ENCODE data around the gene CAB39. TPM values are rescaled to one million over a fixed set of nuclear protein-coding genes. Genes with fewer than 3 reads are reported as not detected.
A peak's percentile ranks its signal among the peaks of the same experiment; 100 is the strongest.

The CAB39 gene
- total RNA-seq, 1 donor from 2014 or later: 78.9 TPM

- H3K27me3 ChIP-seq: no peaks in the 10 kb centered on the region
- peaks cover 24% of the 10 kb centered on the region for H3K4me1 ChIP-seq
- no peak for TF ChIP-seq CTCF (IDR thresholded peaks at IDR 0.05)
- no peak overlapping the region for H3K4me3 ChIP-seq
- peaks cover 7% of the 10 kb centered on the region for H3K9me3 ChIP-seq
- intact Hi-C loops (cut with DNase I): no loop called here
- no peak overlapping the region for H3K27ac ChIP-seq
- DNase-seq (no peak), ATAC-seq (no peak)
- H3K36me3 ChIP-seq: peaks cover 30% of the 10 kb centered on the region
These were observed 78.3 kb downstream of the CAB39 start for GRCh38 chr2:230790981-230791380.

- H3K27ac ChIP-seq: peak overlapping the region; percentile 69
- H3K4me1 ChIP-seq: peaks cover 28% of the 10 kb centered on the region
- peak; percentile 91 for ATAC-seq
- peaks cover 3% of the 10 kb centered on the region for H3K9me3 ChIP-seq
- H3K4me3 ChIP-seq: no peak overlapping the region
- peaks cover 30% of the 10 kb centered on the region for H3K36me3 ChIP-seq
- intact Hi-C loops (cut with DNase I): no loop called here
- TF ChIP-seq CTCF (IDR thresholded peaks at IDR 0.05): no peak
- no peaks in the 10 kb centered on the region for H3K27me3 ChIP-seq
- no peak for DNase-seq
These were observed 81.1 kb downstream of the CAB39 start for GRCh38 chr2:230793572-230794359.

GRCh38 chr2:230794497-230794896 lies 81.9 kb downstream of the CAB39 start:
- H3K9me3 ChIP-seq: no peaks in the 10 kb centered on the region
- no peak for ATAC-seq
- DNase-seq: no peak
- TF ChIP-seq CTCF (IDR thresholded peaks at IDR 0.05): no peak
- H3K36me3 ChIP-seq: peaks cover 34% of the 10 kb centered on the region
- peaks cover 28% of the 10 kb centered on the region for H3K4me1 ChIP-seq
- intact Hi-C loops (cut with DNase I): no loop called here
- H3K27me3 ChIP-seq: no peaks in the 10 kb centered on the region
- peak overlapping the region; percentile 69 for H3K27ac ChIP-seq
- no peak overlapping the region for H3K4me3 ChIP-seq

GRCh38 chr2:230795856-230796255 lies 83.2 kb downstream of the CAB39 start:
- peaks cover 35% of the 10 kb centered on the region for H3K36me3 ChIP-seq
- no peak overlapping the region for H3K27ac ChIP-seq
- peaks cover 28% of the 10 kb centered on the region for H3K4me1 ChIP-seq
- ATAC-seq (no peak), DNase-seq (no peak)
- no peak overlapping the region for H3K4me3 ChIP-seq
- no peaks in the 10 kb centered on the region for H3K27me3 ChIP-seq
- no peak for TF ChIP-seq CTCF (IDR thresholded peaks at IDR 0.05)
- no peaks in the 10 kb centered on the region for H3K9me3 ChIP-seq
- intact Hi-C loops (cut with DNase I): no loop called here

GRCh38 chr2:230796280-230796862 lies 83.7 kb downstream of the CAB39 start:
- no peak overlapping the region for H3K4me3 ChIP-seq
- no peak for ATAC-seq
- H3K27me3 ChIP-seq: no peaks in the 10 kb centered on the region
- intact Hi-C loops (cut with DNase I): no loop called here
- H3K36me3 ChIP-seq: peaks cover 35% of the 10 kb centered on the region
- peaks cover 28% of the 10 kb centered on the region for H3K4me1 ChIP-seq
- TF ChIP-seq CTCF (IDR thresholded peaks at IDR 0.05): no peak
- no peak for DNase-seq
- no peaks in the 10 kb centered on the region for H3K9me3 ChIP-seq
- no peak overlapping the region for H3K27ac ChIP-seq

Data from upper lobe of right lung (tissue), 1 donor.